Glutamatergic neuron (in vitro differentiated cells): ENCODE data around the gene AHSG. TPM values are rescaled to one million over a fixed set of nuclear protein-coding genes. Genes with fewer than 3 reads are reported as not detected.

ENCODE experiments used
- DNase-seq: peaks from one replicate; pipeline ENCODE4 v3.0.0; 2022
- H3K27ac Mint-ChIP-seq: one replicate; pipeline ENCODE4 v1.8.0; 2020; ENCODE audit warnings: mild to moderate bottlenecking, mixed read lengths, inconsistent platforms; ENCODE audit not compliant: unreplicated experiment
- H3K27me3 Mint-ChIP-seq: one replicate; pipeline ENCODE4 v1.8.0; 2020; ENCODE audit warnings: mild to moderate bottlenecking, moderate library complexity, mixed read lengths, inconsistent platforms; ENCODE audit not compliant: unreplicated experiment
- H3K36me3 Mint-ChIP-seq: one replicate; pipeline ENCODE4 v1.8.0; 2020; ENCODE audit warnings: mild to moderate bottlenecking, mixed read lengths, inconsistent platforms; ENCODE audit not compliant: unreplicated experiment
- H3K4me1 Mint-ChIP-seq: one replicate; pipeline ENCODE4 v1.8.0; 2020; ENCODE audit warnings: mild to moderate bottlenecking, low read depth, mixed read lengths, inconsistent platforms; ENCODE audit not compliant: unreplicated experiment
- H3K4me3 Mint-ChIP-seq: one replicate; pipeline ENCODE4 v1.8.0; 2020; ENCODE audit warnings: mild to moderate bottlenecking, mixed read lengths, inconsistent platforms; ENCODE audit not compliant: unreplicated experiment
- H3K9me3 Mint-ChIP-seq: one replicate; pipeline ENCODE4 v1.8.0; 2020; ENCODE audit warnings: mild to moderate bottlenecking, moderate library complexity, mixed read lengths, inconsistent platforms; ENCODE audit not compliant: unreplicated experiment
- CTCF ChIP-seq: fragments of 200-600 bp; sonication (generic); IDR thresholded peaks from one replicate; pipeline ENCODE4 v1.5.0; 2021; ENCODE audit not compliant: partially characterized antibody, unreplicated experiment
- total RNA-seq: library from RNA; stranded (reverse); fragmentation: NEBNext Ultra II Directional; extraction: Animal tissue kit (Norgen Biotek cat#: 25700); gene quantifications from one replicate; pipeline ENCODE4 v1.2.1, GENCODE V29; 2021; ENCODE audit not compliant: unreplicated experiment

The AHSG gene
- total RNA-seq, 1 donor from 2014 or later, result not detected

- DNase-seq, result peak; percentile 36
- H3K36me3 Mint-ChIP-seq, result peaks cover 3% of the 10 kb centered on the region
- H3K4me3 Mint-ChIP-seq, result no peak overlapping the region
- H3K27ac Mint-ChIP-seq, result no peak overlapping the region
- H3K9me3 Mint-ChIP-seq, result peaks cover 2% of the 10 kb centered on the region
- peak; percentile 12 for TF ChIP-seq CTCF
- H3K27me3 Mint-ChIP-seq, result peaks cover 4% of the 10 kb centered on the region
- no peaks in the 10 kb centered on the region for H3K4me1 Mint-ChIP-seq
Observed at GRCh38 chr3:186653984-186654383, 41.1 kb downstream of the AHSG start.

- no peak for DNase-seq
- no peak overlapping the region for H3K27ac Mint-ChIP-seq
- H3K4me1 Mint-ChIP-seq, result peaks cover 7% of the 10 kb centered on the region
- TF ChIP-seq CTCF, result no peak
- no peaks in the 10 kb centered on the region for H3K9me3 Mint-ChIP-seq
- no peak overlapping the region for H3K4me3 Mint-ChIP-seq
- H3K36me3 Mint-ChIP-seq, result no peaks in the 10 kb centered on the region
- H3K27me3 Mint-ChIP-seq, result no peaks in the 10 kb centered on the region
Observed at GRCh38 chr3:186663361-186664118, 50.7 kb downstream of the AHSG start.

- H3K4me1 Mint-ChIP-seq, result peaks cover 7% of the 10 kb centered on the region
- no peak overlapping the region for H3K4me3 Mint-ChIP-seq
- H3K9me3 Mint-ChIP-seq, result no peaks in the 10 kb centered on the region
- no peak for DNase-seq
- no peaks in the 10 kb centered on the region for H3K36me3 Mint-ChIP-seq
- H3K27ac Mint-ChIP-seq, result no peak overlapping the region
- no peak for TF ChIP-seq CTCF
- H3K27me3 Mint-ChIP-seq, result no peaks in the 10 kb centered on the region
Observed at GRCh38 chr3:186664119-186664495, 51.2 kb downstream of the AHSG start.

GRCh38 chr3:186664506-186664905 is 51.6 kb downstream of the AHSG start:
- no peak for DNase-seq
- no peaks in the 10 kb centered on the region for H3K27me3 Mint-ChIP-seq
- no peaks in the 10 kb centered on the region for H3K36me3 Mint-ChIP-seq
- no peaks in the 10 kb centered on the region for H3K9me3 Mint-ChIP-seq
- H3K4me1 Mint-ChIP-seq, result peaks cover 7% of the 10 kb centered on the region
- no peak overlapping the region for H3K4me3 Mint-ChIP-seq
- no peak for TF ChIP-seq CTCF
- H3K27ac Mint-ChIP-seq, result no peak overlapping the region

GRCh38 chr3:186665625-186666188 is 52.8 kb downstream of the AHSG start, which contains the start of gene HRG:
HRG (plus strand) TSS chr3:186666014; CDS start chr3:186666032, 18 bp downstream.
- TF ChIP-seq CTCF, result no peak
- no peaks in the 10 kb centered on the region for H3K9me3 Mint-ChIP-seq
- no peak for DNase-seq
- peaks cover 7% of the 10 kb centered on the region for H3K4me1 Mint-ChIP-seq
- H3K36me3 Mint-ChIP-seq, result no peaks in the 10 kb centered on the region
- no peak within 1 kb of the TSS for H3K27ac Mint-ChIP-seq
- H3K4me3 Mint-ChIP-seq, result no peak within 1 kb of the TSS
- no peaks in the 10 kb centered on the region for H3K27me3 Mint-ChIP-seq
